Ovary (tissue), 3 donors: ENCODE results near the gene LMF2.

Experiments
- CTCF ChIP-seq, 3 donors: fragments of 450-650 bp in 2 of 3; fragments of 200-600 bp in 1 of 3; IDR thresholded peaks; one replicate each; pipeline versions ENCODE4 v1.5.1 to v1.8.0; 2016 to 2022; ENCODE audit warnings: antibody characterized with exemption in 3 of 3, mild to moderate bottlenecking in 1 of 3
- EP300 ChIP-seq: sonication (generic); formaldehyde crosslinking; IDR thresholded peaks from one replicate; pipeline ENCODE4 v1.6.1; 2017; ENCODE audit warnings: antibody characterized with exemption
- donor health status: DM: no; HTN: no; CAD: no.

- TF ChIP-seq CTCF (IDR thresholded peaks at IDR 0.05), result no peak
- no peak for TF ChIP-seq EP300
Observed at GRCh38 chr22:50544746-50545253, 37.3 kb upstream of the LMF2 start.
